NOMO-1 (cell line): ENCODE data around the gene ARSI.
A peak's percentile ranks its signal among the peaks of the same experiment; 100 is the strongest.

Experiments used
- DNase-seq, 2 experiments: peaks; one replicate each; lab custom pipeline; 2025; ENCODE audit not compliant: unreplicated experiment in 2 of 2; lab: John Stamatoyannopoulos, UW

Gene ARSI

GRCh38 chr5:150302301-150303069, at the start of gene ARSI:
Gene ARSI (minus strand): TSS chr5:150302905. CDS start chr5:150302373, 532 bp downstream.
- no peak for DNase-seq

GRCh38 chr5:150350524-150351344, 48.0 kb upstream of the ARSI start:
- DNase-seq = peak; percentile 33 to 82

DNA sequence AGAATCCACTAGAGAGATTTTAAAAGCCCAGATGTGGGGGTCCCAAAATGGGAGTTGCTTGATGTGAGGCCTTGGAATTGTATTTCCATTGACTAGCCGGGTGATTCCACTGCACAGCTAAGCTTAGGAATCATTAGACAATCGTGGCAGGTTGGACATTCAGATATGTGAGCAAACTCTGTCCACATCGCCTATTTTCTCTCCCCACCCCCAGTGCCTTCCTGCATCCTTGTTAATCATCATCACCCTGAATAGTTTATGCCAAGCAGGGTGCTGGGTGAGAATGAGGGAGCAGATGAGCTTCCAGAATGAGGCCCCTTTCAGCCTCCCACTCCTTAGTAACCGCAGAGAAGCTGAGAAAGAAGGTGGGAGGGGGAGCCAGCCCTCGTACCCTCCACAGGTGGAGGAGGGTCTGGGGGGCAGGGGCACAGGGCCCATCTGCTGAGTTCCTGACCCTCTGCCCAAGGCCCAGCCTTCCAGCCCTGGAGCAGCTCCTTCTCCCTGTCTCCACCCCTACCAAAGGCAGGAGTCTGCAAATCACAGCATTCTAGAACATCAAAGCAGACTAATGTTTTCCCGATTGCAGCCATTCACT, 47.1 kb upstream of the ARSI start:
- no peak for DNase-seq

GRCh38 chr5:150347451-150347850, 44.7 kb upstream of the ARSI start:
- peak; percentile 22 to 46 for DNase-seq

GRCh38 chr5:150347003-150347402, 44.3 kb upstream of the ARSI start:
- peak; percentile 5 to 35 for DNase-seq

DNA sequence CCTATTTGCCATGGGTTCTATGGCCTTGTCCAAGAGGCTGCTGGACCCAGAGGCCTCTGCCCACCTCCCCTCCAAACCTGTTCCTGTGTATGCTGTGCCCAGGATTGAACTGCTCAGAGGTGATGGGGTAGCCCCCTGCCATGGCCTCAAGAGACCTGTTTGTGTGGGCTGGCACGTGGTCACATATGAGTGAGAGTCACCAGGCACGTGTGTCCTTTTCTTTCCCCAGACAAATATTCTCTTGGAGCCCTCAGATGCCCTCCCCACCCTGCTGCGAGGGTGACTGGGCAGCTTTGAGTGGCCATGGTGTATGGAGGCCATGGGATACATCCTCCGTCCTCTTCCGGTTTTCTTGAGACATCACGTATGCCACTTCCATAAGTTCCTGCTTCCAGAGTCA, 43.9 kb upstream of the ARSI start:
- DNase-seq = no peak

DNA sequence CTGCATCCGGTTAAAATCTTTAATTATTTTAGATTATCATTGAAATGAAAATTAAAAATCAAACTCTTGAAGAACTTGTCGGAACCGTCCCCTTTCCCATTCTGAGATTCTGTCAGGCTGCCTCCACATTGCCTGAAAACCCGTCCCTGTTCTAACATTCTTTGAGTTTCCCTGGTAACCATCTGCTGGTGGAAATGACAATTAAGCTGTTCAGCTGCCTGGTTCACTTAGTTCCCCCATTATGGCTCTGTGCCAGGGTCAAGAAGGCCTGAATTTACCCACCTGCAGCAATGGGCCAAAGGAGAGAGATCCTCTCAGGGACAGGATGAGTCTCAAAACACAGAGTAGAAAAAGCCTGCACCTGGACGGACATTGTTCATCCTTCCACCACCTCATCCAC, 43.0 kb upstream of the ARSI start:
- DNase-seq = no peak

DNA sequence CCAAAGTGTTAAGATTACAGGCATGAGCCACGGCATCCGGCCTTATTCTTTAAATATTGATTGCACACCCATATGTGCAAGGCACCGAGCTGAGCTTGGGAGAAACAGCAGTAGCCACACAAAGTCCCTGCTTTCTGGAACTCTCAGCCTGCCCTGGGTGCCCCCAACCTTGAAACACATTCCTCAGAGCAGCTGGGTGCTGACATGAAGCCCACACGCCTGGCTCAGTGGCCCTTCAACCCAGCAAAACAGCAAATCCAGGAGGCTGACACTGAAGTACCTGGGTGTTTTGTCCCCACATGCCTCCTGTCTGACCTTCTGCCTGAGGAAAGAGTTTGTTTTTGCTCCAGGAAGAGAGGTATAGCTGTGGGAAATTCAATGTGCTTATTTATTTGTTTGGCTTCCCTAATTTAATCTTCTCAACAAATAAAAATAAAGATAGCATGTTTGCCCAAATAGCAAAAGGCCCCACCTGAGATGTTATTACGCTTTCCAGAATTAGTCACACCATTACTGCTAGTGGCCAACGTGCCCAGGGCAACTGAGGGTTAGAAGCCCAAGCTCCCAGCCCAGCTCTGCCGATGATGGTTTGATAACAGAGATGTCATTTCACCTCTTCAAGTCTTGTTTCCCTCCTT, 41.4 kb upstream of the ARSI start:
- no peak for DNase-seq

GRCh38 chr5:150342583-150342982, 39.9 kb upstream of the ARSI start:
- DNase-seq = no peak

- DNase-seq = no peak
Observed at GRCh38 chr5:150341989-150342388, 39.3 kb upstream of the ARSI start.

DNA sequence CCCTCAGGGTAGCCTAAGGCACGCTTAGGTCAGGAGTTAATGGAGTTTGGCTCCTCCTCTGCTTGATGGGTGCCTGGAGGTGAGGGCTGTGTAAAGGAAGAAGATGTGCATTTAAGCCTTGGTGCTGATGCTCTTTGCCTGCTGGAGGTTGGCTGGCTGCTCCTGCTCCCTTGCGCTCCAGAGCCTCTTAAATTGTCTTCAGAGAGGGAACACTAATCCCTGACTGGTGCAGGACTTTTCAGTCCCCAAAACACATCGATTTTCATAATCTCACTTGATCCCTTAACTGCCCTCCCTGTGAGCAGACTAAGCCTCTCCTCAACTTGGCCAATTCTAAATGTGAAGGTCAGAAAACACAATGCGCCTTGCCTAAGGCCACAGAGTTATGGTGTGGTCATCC, 38.6 kb upstream of the ARSI start:
- DNase-seq = no peak

- peak; percentile 23 to 26 for DNase-seq
Observed at GRCh38 chr5:150340614-150341255, 38.0 kb upstream of the ARSI start.

DNA sequence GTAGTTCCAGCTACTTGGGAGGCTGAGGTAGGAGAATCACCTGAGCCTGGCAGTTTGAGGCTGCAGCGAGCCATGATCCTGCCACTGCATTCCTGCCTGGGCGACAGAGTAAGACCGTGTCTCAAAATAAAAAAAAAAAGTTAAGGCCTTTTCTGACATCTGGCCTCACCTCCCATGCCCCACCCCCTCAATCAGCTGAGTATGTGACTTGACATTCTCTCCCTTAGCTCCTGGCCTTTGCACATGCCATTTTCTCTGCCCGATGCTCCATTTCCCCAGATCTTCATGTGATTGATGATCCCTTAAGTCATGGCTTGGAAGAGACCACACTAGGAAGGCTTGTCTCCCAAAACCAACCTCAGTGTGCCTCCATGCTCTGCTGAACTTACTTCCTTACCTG, 37.1 kb upstream of the ARSI start:
- DNase-seq = no peak

- peak in 1 of 2 experiments; percentile 22 for DNase-seq
Observed at GRCh38 chr5:150339165-150339564, 36.5 kb upstream of the ARSI start.

DNA sequence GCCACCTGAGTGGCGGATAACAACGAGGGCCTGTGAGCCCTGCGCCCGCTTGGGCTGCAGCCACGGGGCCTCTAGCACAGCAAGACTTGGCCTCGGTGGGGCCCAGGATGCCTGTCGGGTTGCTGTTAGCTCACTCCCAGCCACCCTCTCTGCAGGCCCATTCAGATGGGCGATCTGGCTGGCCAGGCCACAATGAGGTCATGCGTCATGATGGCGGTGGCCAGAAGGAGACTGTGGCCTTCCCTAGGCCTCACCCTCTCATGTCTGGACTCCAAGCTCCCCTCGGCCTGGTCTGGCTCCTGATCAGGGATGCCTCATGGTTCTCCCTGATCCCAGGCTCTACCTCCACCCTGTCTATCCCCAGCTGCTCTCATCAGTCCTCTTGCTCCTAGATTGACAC, 35.8 kb upstream of the ARSI start:
- DNase-seq = no peak

DNA sequence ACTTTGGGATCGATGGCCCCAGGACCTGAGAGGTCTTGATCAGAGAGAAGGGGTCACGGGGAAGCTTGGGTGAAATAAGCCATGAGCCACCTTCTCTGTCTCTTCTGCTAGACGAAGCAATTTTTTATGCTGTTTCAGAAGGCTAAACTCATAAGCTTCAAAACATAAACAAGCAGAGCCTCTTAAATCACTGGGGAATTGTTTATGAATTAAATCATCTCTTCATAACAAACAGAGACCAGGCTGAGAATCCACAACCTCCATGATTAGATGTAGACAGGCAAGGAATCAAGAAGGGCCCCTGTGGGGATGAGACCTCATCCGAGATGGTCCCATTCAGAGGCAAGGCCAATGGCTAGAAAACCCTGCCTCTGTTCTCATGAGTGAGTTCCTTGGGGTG, 33.1 kb upstream of the ARSI start:
- DNase-seq = no peak

GRCh38 chr5:150333400-150333799, 30.7 kb upstream of the ARSI start:
- DNase-seq = no peak

- DNase-seq = no peak
Observed at GRCh38 chr5:150329881-150330876, 27.5 kb upstream of the ARSI start.

DNA sequence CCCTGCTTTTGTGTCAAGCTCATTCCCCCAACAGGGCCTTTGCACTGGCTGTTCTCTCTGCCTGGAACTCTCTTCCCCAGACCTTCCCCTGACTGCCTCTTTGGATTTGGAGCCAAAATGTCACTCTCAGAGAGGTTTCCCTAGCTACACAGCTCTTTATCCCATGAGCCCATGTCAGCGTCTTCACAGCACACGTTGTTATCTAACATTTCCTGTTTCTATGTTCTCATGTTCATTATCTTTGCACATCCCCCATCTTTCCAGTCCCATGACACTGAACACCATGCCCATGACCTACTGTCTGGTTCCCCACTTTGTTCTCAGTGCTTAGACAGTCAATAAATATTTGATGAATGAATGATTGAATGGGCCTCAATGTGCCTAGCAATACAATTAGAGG, 26.3 kb upstream of the ARSI start:
- DNase-seq = no peak
